Anterior cingulate cortex (tissue), 58 donors: Measurements from ENCODE around the gene DLX4.
A peak's percentile ranks its signal among the peaks of the same experiment; 100 is the strongest.

Experiments used
- DNase-seq, 58 donors: peaks; one replicate each; lab custom pipeline; 2025; lab: John Stamatoyannopoulos, UW

Gene DLX4

DNA sequence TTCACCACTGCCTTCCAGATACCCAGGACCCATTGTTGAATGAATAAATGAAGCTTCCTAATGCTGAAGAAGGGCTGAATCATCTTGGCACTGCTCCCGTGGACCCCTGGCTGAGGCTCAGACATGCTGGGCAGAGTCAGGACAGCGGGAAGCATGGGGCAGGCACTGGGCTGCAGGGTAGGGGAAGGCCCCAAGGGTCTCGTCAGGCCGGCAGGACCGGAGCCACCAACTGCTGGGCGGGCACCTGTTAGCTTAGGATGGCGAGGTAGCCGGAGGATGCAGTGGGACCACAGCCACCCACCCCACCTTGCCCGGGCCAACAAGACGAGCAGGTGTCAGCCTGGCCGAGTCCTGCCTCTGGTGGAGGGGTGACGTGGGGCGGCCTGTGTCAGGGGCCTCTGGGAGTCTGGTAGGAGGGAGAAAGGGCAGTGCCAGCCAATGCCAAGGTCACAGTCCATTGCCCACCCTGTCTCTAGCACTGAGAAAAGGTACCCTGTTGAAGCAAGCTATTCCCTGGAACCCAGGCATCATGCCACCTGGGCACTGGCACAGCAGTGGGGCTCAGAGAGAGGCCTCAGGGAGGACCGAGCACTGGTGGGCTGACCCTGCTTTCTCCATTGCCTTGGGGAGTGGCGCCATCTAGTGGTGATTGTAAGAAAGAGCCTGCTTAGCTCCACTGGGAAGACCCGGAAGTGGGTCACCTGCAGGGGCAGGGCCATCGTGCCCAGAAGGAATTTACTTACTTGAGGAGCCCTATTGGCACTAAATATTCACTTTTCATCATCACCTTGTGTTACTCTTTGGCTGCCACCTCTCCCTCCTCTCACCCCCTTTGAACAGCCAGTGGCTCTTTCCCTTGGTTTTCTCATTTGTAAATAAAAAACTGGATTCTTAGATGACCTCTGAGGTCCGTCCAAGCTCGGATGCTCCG is 29.0 kb downstream of the DLX4 start:
- DNase-seq, result peak in 50 of 58 donors; percentile 15 to 74 (median 42)

DNA sequence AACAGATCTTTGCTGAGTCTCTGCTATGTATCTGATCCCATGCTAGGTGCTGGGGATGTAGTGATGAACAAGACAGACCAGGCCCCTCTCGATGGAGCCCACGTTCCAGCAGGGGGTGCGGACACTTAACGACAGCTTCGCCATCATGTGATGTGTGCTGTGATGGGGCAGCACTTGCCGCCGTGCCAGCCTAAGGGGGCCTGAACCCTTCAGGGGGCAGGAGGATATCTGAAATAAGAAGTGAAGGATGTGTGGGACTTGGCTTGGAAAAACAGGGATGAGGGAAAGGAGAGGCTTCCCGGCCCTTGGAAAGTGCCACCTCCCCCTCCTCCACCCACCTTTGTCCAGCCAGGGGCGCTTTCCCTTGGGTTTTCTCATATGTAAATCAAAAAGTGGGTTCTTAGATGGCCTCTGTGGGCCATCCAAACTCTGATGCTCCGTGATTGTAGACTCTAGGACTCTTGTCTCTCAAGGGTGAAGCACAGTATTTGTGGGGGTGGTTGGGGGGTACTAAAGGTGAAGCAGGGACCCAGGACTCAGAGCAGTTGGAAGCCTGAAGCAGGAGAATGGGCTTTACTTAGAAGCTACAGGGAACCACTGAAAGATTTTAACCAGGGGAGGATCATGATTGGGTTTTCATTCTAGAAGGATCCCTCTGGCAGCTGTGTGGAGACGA is 30.0 kb downstream of the DLX4 start:
- no peak for DNase-seq

DNA sequence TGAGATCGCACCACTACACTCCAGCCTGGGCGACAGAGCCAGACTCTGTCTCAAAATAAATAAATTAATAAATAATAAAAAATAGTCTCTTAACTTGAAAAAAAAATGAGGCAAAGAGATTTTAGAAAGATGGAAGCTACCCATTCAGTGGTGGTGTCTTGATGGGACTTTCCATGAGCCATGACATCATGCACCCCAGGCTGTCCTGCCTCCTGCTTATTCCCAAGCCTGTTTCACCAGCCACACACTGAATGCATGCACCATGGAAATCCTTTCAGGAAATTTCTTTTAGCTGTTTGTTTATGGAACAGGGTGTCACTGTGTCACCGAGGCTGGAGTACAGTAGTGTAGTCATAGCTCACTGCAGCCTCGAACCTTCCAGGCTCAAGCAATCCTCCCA is 34.9 kb downstream of the DLX4 start:
- DNase-seq, result no peak

DNA sequence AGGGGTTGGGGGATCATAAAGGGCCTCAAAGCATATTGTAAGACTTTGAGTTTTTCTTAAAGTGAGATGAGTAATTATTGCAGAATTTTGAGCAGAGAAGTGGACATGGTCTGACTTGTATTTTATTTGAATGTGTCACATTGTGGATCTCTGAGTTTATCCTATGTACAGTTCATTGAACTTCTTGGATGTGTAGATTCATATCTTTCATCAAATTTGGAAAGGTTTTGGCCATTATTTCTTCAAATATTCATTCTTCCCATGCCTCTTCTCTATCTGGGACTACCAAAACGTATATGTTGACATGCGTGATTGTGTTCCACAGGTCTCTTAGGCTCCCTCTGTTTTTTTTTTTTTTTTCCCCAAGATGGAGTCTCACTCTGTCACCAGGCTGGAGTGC is 40.3 kb downstream of the DLX4 start:
- DNase-seq, result no peak

DNA sequence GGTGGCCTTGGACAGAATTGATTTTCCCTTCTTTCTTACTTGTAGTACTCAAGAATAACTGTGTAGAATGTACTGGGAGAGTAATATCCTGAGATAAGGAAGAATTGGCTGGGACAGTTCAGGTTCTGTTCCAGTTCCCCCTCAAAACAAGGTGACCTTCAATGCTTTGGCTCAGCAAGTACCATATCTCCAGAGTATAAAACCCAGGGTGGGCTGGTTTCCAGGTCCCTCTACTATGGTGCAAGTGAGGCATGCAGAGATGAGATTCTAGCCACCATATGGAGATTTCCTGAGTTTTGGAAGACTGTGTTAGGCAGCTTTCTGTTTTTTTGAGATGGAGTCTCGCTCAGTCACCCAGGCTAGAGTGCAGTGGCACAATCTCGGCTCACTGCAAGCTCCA is 44.1 kb downstream of the DLX4 start:
- no peak for DNase-seq

DNA sequence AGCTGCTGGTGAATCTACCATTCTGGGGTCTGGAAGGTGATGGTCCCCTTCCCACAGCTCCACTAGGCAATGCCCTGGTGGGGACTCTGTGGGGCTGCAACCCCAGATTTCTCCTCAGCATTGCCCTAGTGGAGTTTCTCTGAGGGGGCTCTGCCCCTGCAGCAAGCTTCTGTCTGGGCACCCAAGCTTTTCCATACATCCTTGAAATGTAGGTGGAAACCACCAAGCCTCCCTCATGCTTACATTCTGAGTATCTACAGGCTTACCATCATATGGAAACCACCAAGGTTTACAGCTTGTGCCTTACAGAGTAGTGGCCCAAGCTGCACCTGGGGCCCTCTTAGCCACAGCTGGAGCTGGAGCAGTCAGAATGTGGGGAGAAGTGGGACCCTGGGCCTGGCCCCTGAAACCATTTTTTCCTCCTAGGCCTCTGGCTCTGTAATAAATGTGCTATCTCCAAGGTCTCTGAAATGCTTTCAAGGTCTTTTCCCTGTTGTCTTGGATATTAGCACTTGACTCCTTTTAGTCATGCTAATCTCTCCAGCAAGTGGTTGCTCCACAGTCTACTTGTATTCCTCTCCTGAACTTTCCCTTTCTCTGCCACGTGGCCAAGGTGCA is 45.6 kb downstream of the DLX4 start:
- no peak for DNase-seq

DNA sequence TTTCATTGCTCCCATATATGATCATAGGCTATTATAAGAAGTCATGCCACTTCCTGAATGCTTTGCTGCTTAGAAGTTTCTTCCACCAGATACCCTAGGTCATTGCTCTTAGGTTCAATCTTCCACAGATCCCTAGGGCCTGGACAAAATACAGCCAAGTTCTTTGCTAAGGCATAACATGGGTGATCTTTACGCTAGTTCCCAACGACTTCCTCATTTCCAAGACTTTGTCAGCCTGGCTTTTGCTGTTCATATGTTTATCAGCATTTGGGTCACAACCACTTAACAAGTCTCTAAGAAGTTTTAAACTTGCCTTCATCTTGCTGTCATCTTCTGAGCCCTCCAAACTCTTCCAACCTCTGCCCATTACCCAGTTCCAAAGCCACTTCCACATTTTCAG is 46.2 kb downstream of the DLX4 start:
- no peak for DNase-seq

DNA sequence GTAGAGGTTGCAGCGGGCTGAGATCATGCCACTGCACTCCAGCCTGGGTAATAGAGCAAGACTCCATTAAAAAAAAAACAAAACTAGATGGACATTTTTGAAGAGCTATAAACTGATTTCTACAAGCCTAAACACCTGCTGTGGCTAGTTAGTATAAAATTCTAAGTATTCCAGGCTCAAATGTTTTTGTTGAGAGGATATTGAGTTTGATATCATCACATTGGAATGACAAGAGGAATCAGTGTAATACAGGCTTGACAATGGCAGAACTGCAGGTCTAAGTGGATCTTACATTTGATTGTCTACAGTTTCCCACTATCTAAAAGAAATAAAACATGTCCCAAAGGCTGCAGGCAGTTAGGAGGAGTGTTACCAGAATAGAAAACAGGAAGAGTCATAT is 49.9 kb downstream of the DLX4 start:
- no peak for DNase-seq

DNA sequence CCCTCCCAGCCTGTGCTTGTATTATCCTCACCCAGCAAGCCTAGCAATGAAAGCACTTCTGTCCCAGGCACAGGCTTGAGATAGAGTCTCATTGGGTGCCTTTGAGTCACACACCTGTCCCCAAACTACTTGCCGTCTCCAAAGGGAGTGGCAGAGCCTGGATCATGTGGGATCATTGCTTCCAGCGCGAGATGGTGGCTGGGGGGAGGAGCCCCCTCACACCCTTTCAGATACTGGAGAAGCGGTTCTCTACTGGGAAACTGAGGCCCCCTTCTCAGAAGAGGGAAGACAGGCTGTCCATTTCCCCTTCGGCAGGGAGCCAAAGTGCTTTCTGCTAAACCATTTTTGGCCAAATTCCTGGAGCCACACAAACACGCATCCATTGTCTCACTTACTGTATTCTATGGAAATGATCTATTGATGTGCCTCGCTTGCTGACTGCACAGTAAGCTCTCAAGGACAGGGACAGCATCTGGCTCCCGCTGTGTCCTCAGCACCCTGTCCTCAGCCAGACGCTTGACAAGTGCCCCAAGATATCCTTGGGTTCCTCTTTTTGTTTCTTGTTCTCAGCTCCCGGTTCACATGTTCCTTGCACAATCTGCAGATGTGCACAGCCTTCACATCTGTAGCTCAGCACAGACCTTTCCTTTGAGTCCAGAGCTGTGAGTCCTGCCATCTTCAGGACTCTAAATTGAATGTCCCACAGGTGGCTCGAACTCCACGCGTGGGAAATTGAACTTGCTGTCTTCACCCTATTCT is 52.0 kb downstream of the DLX4 start:
- no peak for DNase-seq

DNA sequence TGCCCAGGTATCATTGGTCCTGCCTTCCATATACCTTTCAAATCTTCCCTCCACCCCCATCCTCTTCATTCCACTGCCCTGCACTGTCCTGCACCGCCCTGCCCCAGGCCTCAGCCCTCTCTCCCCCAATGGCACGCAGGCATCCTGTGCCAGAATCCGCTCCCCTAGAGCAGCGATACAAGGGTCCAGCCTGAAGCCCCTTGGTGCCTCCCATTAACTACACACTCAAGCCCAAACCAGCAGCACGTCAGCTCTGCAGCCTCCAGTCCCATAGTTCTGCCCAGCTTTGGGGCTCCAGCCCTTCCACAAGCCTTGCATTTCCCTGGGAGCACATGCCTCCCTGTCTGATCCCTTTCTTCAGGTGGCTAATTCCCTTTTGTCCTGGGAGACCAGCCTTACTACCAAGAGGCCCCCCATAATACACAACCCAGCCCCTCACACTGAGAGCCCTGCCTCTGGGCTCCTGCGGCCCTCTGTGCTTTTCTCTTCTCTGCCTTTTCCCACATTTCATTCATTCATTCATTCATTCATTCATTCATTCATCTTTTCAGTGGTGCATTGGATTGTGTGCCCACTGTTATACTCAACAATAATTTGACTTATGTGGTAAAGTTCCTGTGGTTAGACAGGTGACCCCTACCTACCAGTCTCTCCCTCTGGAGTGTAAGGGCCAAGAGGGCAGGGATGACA is 52.8 kb downstream of the DLX4 start:
- DNase-seq, result no peak

DNA sequence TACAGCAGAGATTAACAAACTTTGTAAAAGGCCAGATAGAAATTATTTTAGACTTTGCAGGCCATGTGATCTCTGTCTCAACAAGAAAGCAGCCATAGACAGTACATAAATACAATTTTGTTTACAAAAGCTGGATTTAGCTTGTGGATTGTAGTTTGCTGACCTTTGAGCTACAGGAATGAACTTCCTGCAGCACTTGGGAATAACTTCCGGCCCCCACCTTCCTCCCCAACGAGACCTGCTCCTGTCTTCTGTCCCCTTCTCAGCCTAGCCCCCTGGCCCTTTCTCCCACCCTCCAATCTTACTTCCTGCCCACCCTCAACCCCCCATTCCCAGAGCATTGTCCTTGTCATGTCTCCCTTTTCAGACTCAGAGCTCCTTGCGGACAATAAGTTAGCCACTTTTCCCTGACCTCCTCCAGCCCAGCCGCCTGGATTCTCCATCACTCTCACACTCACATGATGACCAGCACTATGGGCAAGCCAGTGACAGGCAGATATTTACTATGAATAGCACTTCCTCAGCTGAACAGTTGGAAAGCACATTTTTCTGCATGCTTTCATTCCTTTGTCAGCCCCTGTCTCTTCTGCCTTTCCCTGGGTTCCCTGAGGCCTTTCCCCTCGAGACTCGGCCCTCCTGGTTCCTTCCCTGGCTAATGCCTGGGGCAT is 53.6 kb downstream of the DLX4 start:
- DNase-seq, result no peak

DNA sequence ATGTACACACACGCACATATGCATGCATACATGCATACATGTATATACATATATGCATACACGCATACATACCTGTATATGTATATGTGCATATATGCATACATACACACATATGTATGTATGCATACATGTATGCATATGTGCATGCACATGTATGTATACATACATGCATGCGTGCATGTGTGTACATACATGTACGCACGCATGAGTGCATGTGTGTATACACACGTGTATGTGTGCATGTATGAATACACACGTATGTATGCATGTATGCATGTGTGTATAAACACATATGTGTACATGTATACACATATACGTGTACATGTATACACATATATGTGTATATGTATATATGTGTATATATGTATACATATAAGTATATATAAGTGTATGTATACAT is 54.5 kb downstream of the DLX4 start:
- DNase-seq, result no peak
